ENCODE data around the gene PTPRN2.

The PTPRN2 gene

DNA sequence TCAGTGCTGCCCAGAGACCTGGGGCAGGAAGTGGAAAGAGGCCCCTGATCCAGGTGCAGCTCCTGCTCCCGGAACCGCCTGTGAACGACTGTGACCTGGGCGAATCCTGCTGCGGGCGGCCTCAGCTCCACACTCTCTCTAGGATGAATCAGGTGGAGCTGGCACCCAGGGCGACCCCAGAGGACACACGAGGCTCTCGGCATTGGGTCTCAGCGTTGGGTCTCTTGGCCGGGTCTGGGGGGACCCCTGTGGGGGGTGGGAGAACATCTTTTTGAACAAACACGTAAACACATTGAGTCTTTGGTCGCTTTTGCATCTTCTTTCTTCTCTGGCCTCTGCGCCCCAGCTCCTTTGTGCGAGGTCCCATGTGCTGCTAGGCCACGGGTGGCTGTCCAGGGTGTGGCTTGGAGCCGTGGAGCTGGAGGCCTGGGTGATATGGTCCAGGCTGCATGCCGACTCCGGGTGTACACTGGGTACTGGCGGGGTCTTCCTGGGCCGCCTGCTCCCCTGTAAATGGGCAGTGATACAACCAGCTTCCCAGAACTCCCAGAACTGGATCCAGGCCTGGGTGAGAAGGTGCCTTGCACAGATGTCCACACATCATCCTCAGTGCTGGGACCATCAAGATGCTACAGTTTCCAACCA is 815.0 kb downstream of the PTPRN2 start:
- no peak for DNase-seq

DNA sequence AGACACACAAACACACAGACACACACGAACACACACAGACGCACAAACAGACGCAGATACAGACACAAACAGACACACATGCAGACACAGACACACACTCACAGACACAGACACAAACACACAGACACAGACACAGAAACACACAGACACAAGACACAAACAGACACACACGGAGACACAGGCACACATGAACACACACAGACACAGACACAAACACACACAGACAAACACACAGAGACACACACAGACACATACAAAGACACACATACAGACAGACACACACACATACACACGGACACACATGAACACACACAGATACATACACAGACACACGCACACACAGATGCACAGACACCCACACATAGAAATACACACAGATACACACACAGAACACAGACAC is 815.9 kb downstream of the PTPRN2 start:
- no peak for DNase-seq

DNA sequence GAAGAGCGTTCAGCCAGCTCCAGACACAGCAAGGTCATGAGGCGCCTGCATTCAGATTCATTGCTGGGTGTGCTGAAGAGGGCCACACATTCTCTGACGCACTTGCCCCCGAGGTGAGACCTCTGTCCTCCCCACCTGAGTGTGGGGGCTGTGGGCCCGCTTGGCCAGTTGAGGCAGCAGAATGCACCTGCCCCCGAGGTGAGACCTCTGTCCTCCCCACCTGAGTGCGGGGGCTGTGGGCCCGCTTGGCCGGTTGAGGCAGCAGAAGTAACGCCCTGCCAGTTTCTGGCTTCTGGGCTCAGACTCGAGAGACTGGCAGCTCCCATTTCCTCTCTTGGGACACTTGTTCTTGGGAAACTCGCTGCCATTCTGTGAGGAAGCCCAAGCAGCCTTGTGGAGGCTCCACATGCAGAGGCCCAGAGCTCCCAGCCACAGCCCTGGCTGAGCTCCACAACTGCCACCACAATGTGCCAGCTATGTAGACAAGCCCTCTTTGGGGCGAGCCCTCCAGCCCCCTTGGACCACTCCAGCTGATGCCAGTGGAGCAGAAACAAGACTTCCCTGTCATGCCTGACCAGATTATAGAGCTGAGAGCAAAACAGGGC is 816.8 kb downstream of the PTPRN2 start:
- no peak for DNase-seq

DNA sequence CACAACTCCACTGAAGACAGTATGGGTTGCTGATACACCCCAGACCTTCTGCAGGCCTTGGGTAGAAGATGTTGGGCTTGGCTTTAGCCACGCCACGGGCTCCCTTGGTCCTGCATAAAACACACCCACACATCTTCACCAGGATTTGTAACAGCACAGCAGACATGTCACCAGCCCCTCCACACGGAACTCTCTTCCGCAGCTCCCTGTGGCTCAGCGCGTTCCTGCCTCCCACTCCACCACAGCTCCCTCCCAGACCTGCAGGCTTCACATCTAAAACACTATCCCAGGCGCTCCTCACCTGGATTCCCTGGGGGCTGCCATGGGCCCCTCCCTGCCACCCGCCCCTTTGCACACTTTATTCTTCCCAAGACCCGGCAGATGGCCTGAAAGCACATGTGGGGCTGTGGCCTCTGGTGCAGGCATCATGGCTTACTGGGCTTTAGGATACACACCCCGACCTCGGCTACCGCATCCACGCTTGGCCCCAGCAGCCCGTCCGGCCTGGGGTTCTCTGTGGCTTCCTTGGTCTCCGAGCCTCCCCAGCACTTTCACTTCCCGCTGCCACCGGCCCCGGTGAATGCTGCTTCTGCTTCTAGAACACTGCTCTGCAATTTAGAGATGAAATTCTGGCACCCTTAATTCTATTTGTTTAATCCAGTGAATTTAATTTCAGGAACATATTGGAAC is 818.0 kb downstream of the PTPRN2 start:
- DNase-seq, result no peak

DNA sequence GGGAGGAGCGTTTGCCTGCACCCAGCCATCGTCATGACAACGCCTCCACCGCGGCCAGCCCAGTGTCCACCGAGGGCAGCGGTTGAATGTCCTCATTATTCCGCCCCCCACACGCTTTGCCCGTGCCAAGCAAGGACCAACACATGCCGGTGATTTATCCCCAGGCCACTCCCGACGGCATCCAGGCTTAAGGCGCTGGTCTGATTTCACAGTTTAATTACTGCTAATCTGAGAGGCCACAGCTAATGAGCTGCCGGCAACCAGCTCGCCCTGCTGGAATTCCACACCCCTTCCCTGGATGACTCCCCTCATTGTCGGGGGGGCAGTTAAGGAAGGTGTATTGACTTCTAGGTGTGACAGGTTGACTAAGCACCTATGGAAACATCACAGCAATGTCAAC is 818.5 kb downstream of the PTPRN2 start:
- DNase-seq, result no peak

DNA sequence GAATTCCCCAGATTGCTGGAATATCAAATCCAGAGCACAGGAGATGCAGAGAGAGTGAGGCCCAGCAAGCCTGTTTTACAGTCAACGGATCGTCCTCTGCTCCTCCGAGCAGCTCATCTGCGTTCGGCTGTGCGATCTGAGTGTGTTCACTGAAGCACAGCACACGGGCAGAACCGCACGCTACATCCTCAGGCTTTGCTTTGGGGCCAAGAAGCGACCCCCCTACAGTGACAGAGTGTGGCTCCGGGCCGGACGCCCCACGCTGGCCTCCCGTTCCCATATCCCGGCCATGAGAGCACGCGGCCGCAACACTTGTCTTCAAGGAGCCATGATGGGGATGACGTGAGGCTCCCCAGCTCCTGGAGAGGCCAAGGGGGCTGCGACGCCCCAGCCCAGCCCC is 819.4 kb downstream of the PTPRN2 start:
- no peak for DNase-seq

DNA sequence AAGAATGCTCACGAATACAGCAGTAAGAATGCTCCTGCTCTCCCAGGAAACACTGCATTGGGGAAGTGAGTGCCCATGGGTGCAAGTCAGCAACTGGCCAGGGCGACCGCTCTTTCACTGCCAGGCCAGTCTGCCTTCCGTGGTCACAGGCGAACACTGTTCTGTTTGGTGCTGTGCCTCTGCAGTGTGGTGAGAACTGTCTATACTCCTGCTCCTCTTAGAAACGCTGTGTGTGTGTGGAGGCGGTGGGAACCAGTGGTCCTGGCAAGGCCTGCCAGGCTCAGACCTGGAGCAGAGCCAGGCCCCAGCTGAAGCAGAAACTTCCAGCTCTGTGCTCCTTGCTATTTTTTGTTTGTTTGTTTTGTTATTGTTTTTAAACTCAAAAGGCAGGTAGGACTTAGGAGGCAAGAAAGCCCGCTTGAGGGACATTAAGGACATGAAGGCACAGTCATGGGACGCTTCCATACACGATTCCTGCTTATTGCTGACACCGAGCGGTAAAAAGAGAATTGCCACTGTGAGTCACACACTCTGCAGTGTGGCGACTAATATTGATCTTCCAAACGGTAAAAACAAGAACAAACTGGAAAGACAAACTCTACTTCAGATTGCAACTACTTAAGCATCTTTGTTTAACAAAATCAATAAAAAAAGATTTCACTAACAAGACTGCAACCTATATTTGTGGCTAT is 820.0 kb downstream of the PTPRN2 start:
- DNase-seq, result no peak

DNA sequence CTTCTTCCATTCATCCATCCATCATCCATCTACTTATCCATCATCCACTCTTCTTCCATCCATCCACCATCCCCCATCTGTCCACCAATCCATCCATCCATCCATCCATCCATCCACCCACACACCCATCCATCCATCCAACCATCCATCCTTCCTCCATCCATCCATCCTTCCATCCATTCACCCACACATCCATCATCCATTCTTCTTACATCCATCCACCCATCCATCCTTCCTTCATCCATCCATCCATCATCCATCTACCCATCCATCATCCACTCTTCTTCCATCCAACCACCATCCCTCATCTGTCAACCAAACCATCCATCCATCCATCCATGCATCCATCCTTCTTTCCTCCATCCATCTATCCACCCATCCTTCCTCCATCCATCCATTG is 821.5 kb downstream of the PTPRN2 start:
- DNase-seq, result no peak

DNA sequence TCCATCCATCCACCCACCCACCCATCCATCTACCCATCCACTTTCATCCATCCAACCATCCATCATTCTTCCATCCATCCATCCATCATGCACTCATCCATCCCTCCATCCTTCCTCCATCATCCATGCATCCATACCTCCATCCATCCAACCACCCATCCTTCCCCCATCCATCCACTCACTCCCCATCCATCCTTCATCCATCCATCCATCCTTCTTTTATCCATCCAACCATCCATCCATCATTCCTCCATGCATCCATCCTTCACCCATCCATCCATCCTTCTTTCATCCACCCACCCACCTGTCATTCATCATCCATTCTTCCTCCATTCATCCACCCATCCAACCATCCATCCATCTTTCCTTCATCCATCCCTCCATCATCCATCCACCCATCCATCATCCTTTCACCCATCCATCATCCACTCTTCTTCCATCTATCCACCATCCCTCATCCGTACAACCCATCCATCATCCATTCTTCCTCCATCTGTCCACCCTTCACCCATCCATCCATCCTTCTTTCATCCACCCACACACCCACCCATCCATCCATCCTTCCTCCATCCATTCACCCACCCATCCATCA is 822.6 kb downstream of the PTPRN2 start:
- no peak for DNase-seq

DNA sequence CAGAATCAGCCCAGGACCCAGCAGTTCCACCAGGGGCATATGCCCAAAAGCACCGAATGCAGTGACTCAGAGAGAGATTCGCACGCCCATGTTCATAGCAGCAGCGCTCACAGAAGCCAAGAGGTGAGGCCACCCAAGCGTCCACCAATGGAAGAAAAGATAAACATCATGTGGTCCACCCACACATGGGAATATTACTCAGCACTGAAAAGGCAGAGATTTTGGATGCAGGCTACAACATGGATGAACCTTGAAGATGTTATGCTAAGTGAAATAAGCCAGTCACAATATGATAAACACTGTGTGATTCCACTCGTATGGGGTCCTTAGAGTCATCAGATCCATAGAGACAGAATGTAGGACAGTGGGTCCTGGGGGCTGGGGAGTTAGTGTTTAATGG is 823.4 kb downstream of the PTPRN2 start:
- DNase-seq, result no peak

DNA sequence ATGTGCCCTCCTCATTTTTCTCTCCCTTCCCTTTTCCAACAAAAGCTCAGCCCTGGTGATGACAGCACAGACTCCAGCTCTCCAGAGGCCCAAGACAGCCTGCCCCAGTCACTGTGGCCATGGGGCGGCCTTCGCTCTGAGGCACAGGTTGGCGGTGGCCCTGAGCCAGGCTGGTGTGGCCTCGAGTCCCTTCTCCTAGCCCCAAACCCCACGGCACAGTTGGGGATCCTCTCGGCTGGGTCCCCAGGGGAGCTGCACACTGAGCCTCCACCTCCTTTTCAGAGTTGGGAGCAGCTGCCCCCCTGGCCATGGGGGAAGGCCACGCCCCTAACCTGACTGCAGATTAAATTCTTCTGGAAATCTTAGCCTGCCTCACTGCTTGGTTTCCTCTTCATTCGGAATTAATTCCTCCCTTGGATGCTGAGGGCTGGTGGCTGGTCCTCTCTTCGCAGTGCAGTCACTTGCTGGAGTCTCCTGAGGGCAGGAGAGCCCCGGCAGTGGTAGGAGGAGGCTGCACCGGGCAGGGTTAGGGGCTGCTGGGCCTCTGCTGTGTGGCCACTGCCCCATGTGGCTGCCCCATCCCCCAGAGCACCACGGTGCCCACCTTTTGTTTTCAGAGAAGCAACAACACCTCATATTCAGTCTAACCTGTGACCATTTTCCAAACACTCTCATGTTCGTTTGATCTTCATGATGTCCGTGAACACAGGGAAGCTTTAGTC is 824.2 kb downstream of the PTPRN2 start:
- DNase-seq, result no peak

DNA sequence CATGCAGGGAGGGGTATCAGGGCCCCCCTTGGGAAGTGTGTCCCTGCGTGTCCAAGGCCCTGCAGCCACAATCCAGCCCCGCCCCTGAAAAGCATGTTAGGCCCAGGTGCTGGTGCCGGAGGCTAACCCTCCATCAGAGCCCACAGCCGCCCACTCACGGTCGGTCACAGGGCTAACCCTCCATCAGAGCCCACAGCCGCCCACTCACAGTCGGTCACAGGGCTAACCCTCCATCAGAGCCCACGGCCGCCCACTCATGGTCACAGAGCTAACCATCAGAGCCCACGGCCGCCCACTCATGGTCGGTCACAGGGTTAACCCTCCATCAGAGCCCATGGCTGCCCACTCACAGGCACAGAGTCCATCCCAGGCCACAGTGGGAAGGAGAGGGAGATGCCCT is 824.8 kb downstream of the PTPRN2 start:
- no peak for DNase-seq

DNA sequence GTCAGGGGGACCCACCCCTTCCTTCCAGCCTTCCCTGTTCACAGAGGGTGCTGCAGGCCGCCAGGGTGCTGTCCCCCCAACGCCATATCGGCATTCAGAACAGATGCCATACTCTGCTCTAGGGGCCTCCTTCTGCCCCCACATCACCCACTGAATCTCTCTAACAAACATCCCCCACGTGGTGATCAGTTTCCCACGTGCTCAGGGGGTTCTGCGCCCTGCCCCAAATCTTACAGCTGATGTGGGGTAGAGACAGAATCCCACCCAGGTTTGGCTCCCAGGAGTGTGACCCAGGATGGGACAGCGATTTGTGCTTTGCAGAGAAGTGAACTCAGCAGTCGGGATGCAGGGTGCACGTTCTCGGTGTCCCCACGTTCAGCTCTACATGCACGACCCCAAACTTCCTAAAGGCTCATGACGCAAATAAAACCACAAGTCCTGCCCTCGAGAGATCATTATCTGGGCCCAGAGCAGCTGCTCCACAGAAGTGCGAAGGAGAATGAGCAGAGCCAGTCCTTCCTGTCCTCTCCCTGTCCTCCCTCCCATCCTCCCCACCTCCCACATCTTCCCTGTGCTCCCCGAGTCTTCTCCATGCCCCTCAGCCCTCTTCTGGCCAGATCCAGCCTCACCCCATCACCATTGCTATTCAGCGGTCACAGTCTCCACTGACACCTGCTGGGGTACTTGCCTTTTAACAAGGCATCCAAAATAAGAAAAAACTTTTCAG is 827.5 kb downstream of the PTPRN2 start:
- no peak for DNase-seq

DNA sequence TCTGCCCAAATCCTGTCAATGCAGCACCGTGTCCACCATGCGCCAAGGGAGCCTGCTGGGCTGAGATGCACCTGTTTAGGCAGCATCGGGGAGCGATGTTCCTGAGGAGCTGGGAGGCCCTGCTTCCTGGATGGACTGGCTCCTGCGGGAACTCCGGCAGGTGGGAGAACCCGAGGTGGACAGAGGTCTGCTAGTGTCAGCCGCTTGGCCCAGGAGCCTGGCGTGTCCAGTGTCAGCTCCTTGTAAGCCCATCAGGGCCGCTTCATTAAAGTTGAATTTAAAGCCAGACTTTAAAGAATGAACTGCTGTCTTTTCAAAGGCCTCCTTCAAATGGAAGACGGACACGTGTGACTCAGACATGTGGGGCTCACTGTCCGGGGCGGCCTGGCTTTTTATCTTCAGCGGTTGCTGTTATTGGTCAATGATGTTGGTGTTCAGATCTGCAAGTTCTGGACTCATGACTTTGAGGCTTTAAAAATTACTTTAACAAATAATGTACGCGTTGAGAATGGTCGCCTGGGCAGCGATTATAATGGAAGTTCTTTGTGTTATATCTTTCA is 828.3 kb downstream of the PTPRN2 start:
- DNase-seq, result no peak

DNA sequence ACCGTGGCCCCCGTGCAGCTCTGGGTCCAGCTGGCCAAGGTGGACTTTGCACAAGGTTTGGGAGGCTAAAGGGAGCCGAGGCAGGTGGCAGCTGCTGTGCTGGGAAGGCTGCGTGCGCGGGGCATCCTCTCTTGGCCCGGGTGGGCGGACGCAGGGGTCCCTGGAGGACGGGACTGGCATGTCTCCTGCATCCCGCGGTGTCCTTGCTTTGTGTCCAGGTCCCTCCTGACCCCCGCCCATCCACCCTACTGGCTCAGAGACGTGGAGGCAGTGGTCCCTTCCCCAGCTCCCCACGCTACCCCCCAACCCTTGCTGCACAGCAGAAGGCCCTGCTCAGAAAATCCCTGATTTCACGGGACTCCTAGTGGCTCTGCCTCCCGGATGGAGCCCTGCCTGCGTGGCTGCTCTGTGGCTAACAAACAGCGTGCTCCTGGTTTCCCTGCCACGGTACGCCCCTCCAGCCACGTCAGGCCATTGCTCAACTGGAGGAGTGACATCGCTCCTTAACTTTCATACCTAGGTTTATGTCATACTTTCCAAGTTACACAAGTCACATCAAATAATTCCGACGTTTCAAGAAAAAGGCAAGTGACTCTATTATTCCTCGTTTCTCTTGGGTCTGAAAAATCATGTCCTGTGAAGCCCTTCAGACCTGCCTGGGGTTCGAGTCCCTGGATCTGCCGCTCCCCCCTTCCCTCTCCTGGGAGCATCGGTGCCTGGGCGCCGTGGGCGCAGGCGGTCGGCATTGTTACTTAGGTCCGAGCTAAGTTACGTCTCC is 829.0 kb downstream of the PTPRN2 start:
- no peak for DNase-seq

DNA sequence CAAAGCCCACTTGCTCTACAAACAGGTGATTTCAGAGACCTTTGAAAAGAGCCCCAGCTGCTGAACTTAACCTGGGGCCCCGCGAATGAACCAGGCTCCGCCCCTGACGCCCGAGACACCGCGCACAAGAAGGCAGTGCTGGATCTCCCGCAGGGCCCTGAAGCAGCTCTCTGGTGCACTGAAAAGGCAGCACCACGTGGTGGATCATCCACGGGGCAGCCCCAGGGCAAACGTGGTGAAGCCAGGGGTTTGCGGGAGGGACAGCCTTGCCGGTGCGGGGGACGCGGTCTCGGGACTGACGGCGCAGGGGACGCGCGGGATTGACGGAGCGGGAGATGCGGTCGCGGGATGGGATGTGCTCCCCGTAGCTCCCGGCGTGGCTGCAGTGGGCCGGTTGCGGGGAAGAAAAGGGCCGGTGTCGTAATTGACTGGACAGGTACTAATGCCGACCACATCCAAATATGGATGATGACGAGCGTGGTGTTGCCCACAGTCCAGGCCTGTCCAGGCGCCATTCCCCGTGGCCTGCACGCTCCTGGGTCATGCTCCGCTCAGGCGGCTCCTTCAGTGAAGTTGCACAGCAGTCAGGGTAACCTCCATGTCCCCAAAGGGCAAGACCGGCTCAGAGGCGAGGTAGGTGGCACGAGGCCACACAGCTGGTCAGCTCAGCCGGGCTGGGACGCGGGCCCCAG is 829.7 kb downstream of the PTPRN2 start:
- no peak for DNase-seq

DNA sequence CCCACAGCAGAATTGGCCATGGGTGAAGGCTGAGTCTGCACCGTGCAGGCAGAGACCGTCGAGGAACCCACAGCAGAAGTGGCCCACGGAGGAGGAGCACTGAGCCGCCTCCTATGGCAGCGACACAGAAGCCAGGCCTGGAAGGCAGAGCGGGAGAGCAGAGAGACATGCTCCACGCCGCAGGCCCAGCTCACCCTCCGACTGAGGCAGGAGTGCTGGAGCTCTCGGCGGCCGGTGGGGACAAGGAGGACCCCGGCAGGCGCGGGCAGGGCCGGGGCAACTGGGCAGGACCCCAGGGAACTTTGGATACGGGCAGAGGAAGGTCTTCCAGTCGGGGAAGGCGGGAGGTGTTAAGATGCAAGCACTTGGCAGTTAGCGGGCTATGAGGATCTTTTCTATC is 830.4 kb downstream of the PTPRN2 start:
- no peak for DNase-seq

DNA sequence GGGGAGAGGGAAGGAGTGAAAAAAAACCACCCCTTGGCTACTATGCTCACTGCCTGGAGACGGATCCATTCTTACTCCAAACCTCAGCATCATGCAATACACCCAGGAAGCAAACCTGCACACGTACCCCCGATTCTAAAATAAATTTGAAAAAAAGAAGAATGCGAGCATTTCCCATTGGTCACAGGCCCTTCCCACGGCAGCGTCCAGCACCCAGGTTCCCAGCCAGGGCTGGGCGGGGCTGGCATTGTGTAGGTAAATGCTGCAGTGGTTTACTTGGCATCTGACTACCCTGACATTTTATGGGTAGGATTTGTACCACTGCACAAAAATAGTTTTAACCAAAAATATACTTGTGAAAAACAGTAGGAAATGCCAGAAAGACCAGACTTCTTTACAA is 831.9 kb downstream of the PTPRN2 start:
- no peak for DNase-seq

DNA sequence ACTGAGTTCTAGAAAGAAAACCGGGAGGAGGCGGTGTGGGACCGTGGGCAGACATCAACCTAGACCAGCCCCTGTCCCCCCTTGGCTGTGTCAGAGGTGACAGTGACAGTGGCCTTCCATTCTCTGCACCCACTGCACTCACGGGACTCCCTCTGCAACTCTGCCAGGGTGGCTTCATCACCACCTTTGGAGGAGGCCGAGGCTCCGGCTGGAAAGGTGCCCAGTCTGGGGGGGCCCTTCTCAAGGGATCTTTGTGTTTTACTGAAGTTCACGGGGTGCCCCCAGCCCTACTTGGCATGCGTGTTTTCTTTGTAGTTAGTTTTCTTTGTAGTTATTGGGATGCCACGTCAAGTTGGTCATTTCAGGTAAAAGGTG is 833.2 kb downstream of the PTPRN2 start:
- DNase-seq, result no peak

DNA sequence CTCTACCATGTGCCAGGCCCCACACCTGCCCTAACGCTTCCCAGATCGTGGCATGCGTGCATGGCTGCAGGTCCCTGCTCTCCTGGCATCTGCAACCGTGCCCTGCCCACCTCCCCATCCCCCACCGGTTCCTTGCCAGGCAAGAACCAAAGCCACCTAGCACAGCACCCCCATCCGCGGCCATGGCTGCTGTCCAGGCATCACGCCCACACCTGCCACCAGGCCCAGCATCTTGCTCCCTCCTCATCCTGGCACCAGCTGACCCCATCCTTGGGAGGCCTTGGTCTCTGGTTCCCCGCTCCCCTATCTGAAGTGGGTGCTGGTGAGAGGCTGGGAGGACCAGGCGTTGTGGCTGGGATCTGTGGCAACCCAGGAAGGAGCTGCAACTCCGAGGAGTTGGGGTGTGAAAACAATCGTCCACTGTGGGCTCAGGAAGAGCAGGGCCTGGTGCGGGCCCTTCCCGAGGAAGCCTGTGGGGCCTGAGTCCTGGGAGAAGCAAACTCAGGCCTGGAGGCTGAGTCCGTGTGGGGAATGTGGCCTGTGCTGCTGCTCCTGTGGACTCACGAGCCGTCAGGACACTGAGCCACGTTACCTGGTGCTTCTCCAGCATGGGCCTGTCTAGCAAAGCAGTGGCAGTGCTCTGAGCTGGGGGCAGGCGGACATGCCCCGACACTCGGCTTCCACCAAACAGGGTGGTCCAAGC is 833.8 kb downstream of the PTPRN2 start:
- no peak for DNase-seq
